ENCODE data around the gene ZNF436.

DNA sequence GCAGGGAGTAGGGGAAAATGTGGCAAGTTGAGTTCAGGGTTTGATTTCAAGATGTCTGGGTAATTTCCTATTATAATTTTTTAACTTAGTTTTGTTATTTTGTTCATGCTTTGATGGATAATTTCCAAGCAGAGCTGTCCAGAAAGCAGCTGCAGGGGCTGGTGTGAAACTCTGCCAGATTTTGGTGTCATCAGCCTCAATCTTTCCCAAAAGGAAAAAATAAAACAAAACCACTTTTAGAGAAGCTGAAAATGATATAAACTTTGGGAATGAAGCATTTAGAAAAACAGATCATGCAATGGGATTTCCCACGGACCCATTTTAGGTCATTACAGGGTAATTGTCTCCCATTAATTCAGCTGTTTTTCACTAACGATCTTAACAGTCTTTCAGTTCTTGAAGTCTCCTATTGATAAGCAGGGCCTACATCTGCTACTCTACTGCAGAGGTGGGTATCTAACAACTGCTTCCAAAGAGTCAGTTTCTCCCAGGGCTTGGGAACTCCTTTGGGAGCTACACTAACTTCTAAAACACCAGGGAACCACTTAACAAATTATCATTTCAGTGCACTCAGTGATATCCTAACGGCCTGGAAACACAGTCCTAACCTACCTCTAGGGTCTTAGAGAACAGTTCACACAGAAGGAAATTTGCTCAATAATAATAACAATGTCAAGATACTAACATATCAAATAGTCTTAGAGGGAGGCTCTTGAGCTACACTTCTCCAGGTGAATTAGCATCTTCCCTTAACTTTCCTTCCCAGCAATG is 12.3 kb downstream of the ZNF436 start:
- peak; percentile 73; the same call in 1 of the 2 replicates for TF ChIP-seq KDM1A (IDR thresholded peaks at IDR 0.05; ENCODE audit: borderline replicate concordance, low read length)
- TF ChIP-seq JUND (IDR thresholded peaks at IDR 0.05; ENCODE audit: low read length): no peak
